GM18505 (cell line): ENCODE results near the gene POU2AF2.
"Not testable (repeated sequence)": the region's sequence is repeated elsewhere in the genome, so short reads cannot be mapped to it uniquely, and the experiment has no call there.

Experiments used
- ATAC-seq: cut with Tn5 transposase; IDR thresholded peaks from one replicate; pipeline ENCODE4 v1.9.1; 2021; ENCODE audit not compliant: unreplicated experiment
- POLR2A ChIP-seq: IDR thresholded peaks from 4 replicates; pipeline ENCODE4 v1.6.1; 2011; ENCODE audit warnings: borderline replicate concordance; ENCODE audit not compliant: insufficient read depth, insufficient read length; ENCODE audit errors: extremely low read depth

POU2AF2 gene

DNA sequence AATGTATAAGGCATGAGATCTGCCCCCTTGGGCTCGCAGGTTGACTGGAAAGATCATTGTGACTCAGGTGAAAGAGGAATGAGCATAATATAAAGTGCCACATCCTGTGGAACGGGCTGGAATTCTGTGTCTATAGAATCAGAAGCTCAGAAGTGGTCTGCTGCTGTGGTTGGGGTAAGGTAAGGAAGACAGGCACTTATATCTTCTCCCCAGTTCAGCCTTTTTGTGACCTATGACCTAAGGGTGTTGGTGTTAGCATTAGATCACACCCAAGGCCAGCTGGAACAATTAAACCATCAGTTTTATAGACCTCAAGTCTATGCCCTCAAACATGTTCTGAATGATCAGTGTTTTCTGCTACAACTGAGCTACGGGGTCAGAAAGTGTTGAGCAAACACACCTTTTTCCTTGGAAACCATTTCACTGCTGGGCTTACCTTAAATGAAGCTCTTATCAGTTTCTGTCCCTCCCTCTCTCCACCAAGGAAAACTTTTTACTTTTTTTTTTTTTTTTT lies 37.1 kb downstream of the POU2AF2 start:
- no peak for ATAC-seq
- TF ChIP-seq POLR2A = no peak

DNA sequence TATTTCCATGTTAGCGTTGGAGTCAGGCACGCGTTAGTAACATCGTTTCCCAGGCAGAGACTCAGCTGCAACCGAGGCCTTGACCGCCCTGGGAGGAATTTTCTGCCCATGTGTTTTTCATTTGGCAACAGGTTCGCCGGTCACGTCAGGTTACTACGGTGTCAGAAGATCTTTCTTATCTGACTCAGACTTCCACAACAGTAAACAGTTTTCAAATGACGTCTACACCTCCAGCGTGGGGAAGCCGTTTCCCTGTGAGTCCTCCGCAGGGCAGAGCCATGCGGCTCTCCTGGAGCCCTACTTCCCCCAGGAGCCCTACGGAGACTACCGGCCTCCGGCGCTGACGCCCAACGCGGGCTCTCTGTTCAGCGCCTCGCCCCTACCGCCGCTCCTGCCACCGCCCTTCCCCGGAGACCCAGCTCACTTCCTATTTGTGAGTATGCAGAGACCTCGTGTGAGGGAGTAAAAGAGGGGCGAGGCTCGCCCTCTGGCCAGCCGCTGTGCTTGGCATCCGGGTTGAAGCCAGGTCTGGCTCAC lies 38.5 kb downstream of the POU2AF2 start:
- TF ChIP-seq POLR2A = no peak
- ATAC-seq = no peak

- TF ChIP-seq POLR2A = no peak
- no peak for ATAC-seq
Measured at GRCh38 chr11:111285189-111286091, 39.9 kb downstream of the POU2AF2 start.

- TF ChIP-seq POLR2A = no peak
- no peak for ATAC-seq
Measured at GRCh38 chr11:111291764-111292163, 46.2 kb downstream of the POU2AF2 start.

DNA sequence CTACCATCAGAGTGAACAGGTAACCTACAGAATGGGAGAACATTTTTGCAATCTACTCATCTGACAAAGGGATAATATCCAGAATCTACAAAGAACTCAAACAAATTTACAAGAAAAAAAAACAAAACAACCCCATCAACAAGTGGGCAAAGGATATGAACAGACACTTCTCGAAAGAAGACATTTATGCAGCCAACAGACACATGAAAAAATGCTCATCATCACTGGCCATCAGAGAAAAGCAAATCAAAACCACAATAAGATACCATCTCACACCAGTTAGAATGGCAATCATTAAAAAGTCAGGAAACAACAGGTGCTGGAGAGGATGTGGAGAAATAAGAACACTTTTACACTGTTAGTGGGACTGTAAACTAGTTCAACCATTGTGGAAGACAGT lies 46.9 kb downstream of the POU2AF2 start:
- not testable (repeated sequence) for ATAC-seq

GRCh38 chr11:111296196-111296595 lies 50.7 kb downstream of the POU2AF2 start:
- TF ChIP-seq POLR2A = no peak

DNA sequence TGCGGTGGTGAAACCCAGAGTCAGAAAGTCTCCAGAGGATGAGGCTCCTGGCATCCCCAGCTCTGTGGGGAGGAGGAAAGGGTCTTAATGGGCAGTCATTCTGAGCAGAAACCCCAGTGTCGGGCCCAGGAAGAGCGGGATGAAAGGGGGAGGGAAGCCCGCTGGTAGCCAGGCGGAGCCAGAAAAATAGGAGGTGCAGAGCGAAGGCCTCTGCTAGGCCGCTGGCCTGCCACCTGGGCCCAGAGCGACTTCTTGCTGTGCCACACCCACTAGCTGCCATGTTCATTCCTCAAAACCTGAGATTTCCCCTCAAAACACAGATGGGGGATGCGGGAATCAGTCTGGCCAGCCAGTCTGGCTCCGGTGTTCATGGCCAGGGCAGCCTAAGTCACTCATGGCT lies 52.2 kb downstream of the POU2AF2 start:
- ATAC-seq = no peak
- no peak for TF ChIP-seq POLR2A

More at GRCh38 chr11:111296196-111296595, 50.7 kb downstream of the POU2AF2 start:
- ATAC-seq = no peak

- ATAC-seq = peak; percentile 34
- no peak for TF ChIP-seq POLR2A
Measured at GRCh38 chr11:111298413-111299100, 53.0 kb downstream of the POU2AF2 start, which contains the start of gene POU2AF3. Gene POU2AF3, plus strand, starts transcription at chr11:111298546. Its CDS starts 36 bp downstream, at chr11:111298582.

DNA sequence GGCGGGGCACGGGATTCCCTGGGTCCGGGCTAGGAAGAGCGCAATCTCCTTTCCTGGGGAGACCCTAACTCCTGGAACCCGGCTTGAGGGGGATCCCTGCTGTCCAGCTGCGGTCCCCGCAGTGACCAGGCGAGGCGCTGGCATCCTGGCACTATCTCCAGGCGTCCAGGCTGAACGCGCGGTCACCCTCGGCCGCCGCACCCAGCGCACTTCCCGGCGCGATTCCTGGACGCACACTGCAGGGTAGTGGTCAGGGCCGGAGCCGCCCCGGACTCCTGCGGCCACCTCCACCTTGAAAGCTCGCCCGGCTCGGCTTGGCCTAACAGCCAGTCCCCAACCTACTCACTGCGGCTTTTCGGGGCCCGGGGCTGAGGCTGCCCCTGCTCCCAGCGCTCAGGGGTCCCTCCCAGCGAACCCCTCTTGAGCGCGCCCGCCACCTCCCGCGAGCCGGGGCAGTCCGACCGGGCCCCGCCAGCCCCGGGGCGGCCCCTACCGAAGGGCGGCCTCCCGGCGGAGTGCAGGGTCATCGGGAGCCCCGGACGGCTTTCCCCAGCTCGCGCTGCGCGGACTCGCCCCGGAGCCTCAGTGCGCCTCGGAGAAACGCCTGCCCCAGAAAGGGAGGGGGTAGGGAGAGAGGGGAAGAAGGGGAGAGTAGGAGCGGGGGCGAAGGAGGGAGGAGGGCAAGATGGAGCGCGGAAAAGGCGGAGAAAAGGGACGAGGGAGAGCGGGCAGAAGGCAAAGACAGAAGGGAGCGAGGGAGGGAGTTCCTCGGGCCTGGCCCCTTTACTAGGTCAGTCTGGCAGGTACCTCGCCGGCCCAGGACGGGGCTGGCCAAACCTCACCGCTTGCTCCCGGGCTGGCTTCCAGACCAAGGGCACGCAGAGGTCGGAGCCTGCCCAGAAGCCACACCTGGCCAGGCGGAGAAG lies 53.8 kb downstream of the POU2AF2 start:
- no peak for TF ChIP-seq POLR2A
- peak; percentile 55 for ATAC-seq

- ATAC-seq = no peak
- TF ChIP-seq POLR2A = no peak
Measured at GRCh38 chr11:111300569-111300968, 55.0 kb downstream of the POU2AF2 start.

- no peak for TF ChIP-seq POLR2A
- ATAC-seq = no peak
Measured at GRCh38 chr11:111301004-111301841, 55.7 kb downstream of the POU2AF2 start.

- TF ChIP-seq POLR2A = no peak
Measured at GRCh38 chr11:111301842-111302118, 56.3 kb downstream of the POU2AF2 start.

DNA sequence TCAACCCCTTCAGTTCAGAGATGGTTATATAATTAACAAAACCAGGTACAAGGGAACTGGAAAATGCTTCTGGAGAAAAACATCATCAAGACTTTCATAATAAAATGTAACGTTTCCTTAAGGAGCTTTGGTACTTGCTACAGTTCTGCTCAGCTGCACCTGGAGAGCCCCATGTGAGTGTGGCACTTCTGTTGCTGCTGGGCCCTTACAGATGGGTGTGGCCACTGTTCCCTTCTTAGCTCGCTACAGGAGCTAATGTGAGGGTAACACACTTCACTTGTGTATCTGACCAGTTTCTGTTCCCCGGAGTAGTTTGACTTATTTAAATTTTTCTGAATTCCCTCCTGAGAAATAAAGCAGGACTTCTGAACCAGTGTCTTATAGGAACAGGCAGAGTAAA lies 56.8 kb downstream of the POU2AF2 start:
- TF ChIP-seq POLR2A = no peak
- ATAC-seq = no peak

More at GRCh38 chr11:111301842-111302118, 56.3 kb downstream of the POU2AF2 start:
- ATAC-seq = no peak

GRCh38 chr11:111303461-111303860 lies 57.9 kb downstream of the POU2AF2 start:
- no peak for TF ChIP-seq POLR2A
- ATAC-seq = no peak
